Activated CD4-positive, alpha-beta T cell treated with anti-CD3 and anti-CD28 coated beads for 4 hours (primary cell): ENCODE measurements around the gene CGAS.
"Not testable (repeated sequence)": the region's sequence is repeated elsewhere in the genome, so short reads cannot be mapped to it uniquely, and the experiment has no call there.

ENCODE experiments used
- DNase-seq, 2 donors: peaks; one replicate each; pipeline ENCODE4 v3.0.0-alpha.2; 2020

Gene CGAS

DNA sequence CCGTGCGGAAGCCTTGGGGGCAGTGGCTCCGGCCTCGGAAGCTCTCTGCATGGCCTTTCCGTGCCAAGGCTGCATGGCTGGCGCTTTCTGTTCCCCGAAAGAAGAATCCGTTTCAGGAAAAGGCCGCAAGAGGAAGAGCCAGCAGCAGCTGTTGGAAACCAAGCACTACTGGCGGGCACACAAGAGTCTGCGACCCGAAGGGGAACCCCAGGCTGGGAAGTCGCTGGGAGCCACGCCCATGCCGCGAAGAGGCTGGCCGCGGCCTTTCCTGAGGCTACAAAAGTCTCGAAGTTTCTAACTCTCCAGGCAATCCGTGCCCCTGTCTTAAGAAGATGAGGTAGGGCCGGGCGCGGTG, at the start of gene CGAS:
CGAS (minus strand) TSS at position 191 of the 355 bp plus-strand sequence; CDS start at position 75, 116 bp downstream.
- peak; percentile 75 to 76 for DNase-seq

DNA sequence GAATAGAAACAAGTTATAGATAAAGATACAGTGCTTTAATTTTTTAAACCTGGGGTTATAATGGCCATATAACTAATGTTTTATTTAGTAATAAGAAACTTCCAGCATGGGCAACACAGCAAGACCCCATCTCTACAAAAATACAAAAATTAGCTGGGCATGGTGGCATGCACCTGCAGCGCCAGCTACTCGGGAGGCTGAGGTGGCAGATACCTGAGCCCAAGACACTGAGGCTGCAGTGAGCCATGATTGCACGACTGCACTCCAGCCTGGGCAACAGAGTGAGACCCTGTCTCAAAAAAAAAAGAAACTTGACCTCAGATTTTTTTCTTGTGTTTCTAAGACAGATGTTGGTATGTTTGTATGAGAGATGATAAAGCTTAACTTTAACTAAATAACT, 45.8 kb upstream of the CGAS start:
- no peak for DNase-seq

DNA sequence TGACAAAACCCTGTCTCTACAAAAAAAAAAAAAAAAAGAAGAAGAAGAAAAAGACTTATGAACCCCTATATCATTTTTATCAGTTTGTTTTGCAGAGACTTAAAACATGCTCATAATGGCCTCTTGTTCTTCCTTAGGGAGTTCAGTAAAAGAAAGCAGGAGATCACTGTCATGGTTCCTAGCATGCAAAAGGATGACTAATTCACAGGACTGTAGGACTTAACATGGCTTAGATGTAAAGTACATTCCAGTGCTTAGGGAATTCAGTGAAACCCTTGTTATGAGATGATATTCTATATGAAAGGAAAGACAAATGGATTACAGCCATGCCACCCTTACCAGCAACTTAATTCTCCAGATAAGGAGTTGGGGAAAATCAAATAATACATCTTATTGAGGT, 39.3 kb upstream of the CGAS start:
- DNase-seq, result no peak

DNA sequence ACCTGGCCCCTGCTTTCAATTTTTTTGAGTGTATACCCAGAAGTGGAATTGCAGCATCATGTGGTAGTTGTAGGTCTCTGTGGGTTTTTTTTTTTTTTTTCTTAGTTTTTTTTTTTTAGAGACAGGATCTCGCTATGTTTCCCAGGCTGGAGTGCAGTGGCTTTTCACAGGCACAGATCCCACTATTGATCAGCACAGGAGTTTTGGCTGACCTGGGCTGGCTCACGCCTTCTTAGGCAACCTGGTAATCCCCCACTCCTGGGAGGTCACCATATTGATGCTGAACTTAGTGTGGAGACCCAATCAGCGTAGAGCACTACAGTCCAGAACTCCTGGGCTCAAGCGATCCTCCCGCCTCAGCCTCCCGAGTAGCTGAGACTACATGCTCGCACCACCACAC, 35.4 kb upstream of the CGAS start:
- no peak for DNase-seq

DNA sequence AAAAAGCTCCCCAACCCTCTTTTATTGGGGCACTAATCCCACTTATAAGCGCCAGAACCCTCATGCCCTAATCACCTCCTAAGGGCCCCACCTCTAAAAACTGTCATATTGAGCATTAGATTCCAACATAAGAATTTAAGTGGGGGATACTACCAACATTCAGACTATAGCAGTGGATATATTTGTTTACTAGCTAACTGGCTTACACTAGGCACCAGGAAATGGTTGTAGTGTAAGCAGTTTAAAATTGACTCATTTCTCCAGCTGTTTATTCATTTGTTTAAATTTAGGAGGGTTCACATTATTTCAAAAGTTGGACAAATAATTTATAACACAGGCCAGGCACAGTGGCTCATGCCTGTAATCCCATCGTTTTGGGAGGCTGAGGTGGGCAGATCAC, 32.3 kb upstream of the CGAS start:
- DNase-seq, result no peak

DNA sequence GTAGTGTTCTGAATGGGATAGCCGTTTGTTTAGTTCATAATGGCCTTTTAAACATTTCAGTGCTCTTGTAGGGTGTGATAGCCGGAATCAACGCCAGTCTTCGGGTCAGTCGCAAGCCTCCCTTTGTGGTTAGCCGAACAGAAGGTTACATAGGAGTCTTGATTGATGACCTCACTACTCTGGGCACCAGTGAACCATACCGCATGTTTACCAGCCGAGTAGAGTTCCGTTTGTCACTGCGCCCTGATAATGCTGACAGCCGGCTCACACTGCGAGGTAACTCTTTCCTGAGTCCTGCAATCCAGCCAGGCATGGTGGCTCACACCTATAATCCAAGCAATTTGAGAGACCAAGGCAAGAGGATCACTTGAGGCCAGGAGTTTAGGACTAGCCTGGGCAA, 29.9 kb upstream of the CGAS start:
- DNase-seq, result no peak

DNA sequence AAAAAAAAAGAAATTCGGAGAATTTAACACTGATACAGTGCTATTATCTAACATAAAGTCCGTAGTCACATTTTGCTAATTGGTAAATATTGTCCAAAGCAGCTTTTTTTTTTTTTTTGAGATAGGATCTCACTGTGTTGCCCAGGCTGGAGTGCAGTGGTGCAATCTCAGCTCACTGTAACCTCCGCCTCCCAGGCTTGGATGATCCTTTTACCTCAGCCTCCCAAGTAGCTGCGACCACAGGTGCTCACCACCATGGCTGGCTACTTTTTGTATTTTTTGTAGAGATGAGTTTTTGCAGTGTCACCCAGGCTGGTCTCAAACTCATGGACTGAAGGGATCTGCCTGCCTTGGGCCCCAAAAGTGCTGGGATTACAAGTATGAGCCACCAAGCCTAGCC, 25.3 kb upstream of the CGAS start:
- no peak for DNase-seq

DNA sequence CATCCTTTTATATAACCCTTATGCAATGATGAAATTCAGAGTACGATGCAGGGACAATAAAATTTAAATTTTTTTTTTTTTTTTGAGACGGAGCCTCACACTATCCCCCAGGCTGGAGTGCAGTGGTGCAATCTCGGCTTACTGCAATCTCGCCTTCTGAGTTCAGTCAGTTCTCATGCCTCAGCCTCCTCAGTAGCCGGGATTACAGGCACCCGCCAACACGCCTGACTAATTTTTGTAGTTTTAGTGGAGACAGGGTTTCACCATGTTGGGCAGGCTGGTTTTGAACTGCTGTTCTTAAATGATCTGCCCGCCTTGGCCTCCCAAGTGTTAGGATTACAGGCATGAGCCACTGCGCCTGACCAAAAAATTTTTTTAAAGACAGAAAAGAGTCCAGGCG, 24.6 kb upstream of the CGAS start:
- DNase-seq, result no peak

DNA sequence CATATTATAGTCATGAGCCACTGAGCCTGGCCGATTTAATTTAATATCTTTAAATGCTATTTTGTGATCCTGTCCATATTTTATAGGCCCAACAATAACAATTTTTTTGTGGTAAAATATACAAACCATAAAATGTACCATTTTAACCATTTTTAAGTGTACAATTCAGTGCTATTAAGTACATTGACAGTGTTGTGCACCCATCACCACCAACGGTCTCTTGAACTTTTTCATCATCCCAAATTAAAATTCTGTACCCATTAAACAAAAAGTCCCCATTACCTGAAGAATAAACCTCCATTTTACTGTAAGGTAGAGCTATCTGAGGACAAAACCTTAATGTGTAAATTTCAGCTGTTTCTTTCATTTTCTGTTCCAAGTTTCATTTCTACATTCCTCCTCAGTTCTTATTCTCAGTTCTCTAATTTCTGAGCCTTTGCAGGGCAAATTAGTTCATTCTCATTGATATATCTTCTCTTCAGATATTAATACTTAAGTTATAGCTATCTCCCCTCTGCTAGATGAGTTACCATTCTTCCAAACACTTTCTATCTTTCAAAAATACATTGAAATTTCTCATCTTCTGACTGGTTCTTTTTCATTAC, 19.7 kb upstream of the CGAS start:
- no peak for DNase-seq

DNA sequence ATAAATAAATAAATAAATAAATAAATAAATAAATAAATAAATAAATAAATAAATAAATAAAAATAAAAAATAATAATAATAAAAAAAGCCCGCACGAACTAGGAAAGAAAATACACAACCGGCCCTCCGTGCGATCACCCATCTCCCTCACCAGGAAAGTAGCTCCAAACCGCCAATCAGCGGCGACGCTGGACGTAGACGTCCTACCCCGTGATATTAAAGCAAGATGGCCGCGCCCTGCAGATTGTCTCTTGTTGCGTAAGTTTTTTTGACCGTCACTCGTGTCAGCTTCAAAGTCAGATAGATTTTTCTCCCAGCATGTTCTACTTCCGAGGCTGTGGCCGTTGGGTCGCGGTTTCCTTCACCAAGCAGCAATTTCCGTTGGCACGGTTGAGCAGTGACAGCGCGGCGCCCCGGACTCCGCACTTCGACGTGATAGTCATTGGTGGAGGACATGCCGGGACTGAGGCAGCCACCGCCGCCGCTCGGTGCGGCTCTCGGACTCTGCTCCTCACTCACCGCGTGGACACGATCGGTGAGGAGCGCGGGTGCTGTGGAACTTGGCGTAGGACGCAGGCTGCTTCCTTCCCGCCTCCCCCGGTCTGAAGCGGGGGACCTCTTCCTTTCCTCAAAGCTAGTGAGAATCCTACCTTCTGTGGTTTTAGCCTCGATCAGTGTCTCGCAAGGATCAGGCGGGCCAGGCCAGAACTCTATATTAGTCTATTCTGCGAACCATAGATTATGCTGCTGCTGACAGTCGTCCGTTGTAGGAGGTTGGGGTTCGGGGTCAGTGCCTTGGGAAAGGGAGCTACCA, 9.6 kb upstream of the CGAS start, which contains the start of gene MTO1:
MTO1 (plus strand) TSS at position 201 of the 814 bp plus-strand sequence; CDS start at position 319, 118 bp downstream.
- peak; percentile 76 to 79 for DNase-seq

DNA sequence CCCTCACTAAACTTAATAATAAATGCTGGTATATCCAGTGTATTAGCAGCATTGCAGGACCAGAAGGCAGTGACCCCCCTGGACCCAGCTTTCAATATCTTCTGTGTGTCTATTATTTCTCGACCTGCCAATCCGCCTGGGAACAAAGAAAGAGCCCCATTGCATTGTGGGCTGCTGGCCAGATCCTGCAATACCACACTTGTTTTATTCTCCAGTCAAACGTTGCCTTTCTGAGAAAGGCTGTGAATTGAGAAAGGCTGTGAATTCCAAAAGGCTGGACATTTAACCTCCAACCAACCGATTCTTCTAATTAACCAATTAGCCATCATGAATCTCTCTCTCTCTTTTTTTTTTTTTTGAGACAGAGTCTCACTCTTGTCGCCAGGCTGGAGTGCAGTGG, 8.0 kb upstream of the CGAS start:
- no peak for DNase-seq

DNA sequence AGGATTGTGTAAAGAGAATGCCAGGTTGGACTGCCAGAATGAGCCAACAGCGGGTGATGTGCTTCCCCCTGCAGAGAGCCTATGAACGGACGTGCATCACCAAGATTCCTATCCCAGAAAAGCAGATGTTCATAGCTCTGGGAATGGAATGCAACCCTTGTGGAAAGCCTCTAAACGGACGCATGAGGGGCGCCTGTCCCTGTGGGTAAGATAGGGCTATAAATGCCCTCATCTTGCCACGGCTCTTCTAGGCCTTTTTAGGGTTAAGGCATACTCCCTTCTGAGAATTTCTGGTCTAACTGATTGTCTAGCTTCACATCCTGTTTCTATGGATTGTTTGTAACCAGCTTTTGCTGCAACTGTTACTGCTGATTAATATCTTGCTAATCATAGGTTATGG, 7.4 kb upstream of the CGAS start:
- not testable (repeated sequence) for DNase-seq

DNA sequence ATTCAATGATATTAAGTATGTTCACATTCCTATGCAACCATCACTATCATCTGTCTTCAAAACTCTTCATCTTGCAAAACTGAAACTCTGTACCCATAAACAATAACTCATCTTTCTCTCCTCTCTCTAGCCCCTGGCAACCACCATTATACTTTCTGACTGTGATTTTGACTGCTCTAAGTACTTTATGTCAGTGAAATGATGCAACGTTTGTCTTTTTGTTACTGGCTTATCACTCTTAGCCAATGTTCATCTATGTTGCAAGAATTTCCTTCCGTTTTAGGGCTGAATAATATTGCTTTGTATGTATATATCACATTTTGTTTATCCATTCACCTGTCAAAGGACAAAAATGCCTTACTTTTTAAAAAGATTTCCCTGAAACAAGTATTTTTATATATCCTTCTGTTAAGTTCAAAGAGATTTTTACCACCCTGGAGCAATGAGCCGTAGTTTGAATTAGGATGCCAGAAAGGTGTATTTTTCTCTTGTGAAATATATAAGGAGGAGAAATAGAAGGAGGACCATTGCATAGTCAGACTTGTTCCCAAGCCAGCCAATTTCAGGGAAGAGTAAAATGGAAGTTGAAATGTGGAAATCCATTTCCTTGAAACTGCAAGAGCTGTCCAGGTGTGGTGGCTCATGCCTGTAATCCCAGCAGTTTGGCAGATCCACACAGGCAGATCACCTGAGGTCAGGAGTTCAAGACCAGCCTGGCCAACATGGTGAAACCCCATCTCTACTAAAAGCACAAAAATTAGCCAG, 4.0 kb upstream of the CGAS start:
- no peak for DNase-seq

DNA sequence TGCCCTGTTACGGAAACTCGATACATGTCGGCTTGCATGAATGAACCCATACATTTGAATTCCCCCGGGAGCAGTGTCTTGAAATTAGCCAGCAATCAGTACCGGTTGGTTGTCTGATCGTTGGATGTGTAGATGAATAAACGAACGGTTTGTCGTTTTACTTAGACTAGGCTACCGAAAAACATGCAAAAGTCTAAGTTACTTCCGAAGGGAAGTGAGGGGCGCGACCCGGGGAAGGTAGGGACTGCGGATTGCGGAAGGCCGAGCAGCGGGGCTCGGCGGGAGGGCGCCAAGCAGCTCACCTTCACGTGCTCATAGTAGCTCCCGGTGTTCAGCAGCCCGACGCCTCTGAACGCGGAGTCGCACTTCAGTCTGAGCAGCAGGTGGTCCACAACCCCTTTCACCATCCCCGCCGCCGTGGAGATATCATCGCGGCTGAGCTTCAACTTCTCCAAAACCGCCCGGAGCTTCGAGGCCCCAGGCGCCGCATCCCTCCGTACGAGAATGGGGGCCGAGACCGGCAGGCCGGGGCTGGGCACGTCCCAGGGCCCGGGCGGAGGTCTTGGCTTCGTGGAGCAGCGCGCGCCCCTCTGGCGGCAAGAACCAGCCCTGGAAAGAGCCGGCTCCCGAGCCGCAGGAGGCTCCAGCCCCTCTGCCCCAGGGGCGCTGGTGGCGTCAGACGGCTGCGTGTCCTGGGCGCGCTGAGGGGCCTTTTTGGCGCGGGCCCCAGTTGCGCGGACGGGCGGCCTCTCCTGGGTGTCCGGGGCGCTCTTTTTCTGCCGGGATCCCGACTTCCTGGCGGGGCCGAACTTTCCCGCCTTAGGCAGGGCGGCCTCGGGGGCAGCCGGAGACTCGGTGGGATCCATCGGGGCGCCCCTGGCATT, 632 bp downstream of the CGAS start:
- DNase-seq, result peak; percentile 29 to 40

DNA sequence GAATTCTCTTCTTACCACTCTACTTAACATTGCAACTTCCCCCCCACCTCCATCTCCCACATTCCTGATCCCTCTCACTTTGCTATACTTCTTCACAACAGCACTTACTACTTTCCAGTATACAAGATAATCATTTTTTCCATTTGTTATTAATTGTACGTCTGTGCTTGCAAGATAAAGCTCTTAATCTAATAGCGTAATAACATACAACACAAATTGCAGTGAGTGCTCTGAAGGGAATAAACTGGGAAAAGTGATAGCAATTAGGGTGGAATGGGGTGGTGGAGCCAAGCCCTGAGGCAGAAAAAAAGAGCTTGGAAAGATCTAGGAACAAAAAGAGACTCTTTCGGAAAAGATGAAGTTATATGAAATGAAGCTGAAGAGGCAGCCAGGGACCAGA, 8.5 kb downstream of the CGAS start:
- no peak for DNase-seq

DNA sequence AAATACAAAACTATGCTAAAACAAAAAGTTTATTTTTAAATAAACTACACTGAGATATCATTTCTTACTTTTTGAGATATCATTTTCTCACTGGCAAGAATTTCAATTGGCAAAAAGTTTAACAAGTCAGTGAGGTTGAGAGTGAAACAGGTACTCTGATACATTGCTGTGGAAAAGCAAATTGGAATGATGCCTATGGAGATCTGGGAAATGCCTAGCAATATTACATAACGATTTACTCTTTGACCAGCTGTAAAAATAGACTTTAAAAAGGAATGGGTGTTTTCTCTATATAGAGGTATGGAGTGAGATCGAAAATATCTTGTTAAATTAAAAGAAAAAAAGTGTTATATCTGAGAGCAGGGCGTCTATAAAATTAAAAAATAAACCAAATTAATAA, 16.9 kb downstream of the CGAS start:
- no peak for DNase-seq

DNA sequence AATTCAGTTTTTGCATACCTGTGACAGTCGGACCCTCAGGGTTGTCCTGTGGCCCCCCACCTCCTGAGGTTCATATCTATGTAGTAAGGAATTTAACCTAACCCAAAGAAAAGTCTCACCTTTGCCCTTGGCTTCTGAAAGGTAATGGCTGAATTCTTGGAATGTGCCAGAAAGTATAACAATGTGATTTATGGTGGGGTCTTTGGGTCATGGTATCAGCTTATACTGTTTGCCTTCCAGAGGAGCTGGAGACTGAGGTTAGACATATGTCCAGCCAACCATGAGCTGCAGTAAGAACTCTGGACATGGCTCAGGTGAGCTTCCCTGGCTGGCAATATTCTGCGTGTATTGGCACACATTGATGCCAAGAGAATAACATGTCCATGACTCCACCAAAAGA, 30.6 kb downstream of the CGAS start:
- no peak for DNase-seq

DNA sequence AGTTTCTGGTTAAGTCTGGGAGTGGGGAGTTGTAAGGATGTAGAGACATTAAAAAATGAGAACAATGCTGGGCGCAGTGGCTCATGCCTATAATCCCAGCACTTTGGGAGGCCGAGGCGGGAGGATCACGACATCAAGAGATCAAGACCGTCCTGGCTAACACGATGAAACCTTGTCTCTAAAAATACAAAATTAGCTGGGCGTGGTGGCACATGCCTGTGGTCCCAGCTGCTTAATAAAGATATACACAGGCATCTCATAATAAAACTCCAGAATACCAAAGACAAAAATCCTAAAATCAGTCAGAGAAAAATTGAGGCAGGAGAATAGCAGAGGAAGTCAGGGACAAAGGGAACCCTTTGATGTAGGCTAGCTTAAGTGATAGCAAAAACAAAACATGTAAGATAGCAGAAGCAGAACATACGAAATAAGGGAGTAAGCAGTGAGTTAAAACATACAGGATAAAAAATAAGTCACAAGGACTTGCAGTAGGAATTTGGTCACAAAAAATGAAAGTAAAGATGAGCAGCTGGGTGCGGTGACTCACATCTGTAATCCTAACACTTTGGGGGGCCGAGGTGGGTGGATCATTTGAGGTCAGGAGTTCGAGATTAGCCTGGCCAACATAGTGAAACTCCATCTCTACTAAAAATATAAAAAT, 33.9 kb downstream of the CGAS start:
- no peak for DNase-seq

DNA sequence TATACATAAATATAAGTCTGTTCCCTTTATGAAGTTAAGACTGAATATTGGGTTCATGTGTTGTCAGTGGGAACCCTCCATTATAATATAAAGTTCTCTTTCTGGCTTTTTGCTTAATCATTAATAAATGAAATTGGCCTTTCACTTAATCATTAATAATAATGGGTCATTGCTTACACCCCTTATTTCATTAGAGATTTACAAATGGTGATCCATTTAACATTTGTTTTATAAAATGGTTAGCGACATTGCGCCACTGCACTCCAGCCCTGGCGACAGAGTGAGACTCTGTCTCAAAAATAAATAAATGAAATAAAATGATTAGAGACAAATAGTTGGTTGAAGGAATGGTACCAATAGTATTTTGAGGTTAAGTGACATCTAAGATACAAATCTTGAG, 39.0 kb downstream of the CGAS start:
- DNase-seq, result no peak

DNA sequence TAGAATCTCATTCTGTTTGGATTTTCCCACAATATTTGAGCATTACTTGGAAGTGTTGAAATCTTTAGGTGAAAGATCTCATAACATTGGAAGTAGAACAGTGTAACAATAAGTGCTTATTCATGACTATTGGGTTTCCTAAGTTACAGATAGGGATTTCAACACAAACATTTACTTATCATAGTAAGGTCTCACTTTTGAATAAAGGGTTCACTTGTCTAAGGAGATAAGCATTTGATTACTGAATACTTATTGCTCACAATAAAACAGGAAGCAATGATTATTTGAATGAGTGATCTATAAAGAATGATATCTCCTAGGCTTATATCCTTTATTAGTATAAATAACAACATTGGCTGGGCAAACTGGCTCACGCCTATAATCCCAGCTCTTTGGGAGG, 42.7 kb downstream of the CGAS start:
- no peak for DNase-seq

DNA sequence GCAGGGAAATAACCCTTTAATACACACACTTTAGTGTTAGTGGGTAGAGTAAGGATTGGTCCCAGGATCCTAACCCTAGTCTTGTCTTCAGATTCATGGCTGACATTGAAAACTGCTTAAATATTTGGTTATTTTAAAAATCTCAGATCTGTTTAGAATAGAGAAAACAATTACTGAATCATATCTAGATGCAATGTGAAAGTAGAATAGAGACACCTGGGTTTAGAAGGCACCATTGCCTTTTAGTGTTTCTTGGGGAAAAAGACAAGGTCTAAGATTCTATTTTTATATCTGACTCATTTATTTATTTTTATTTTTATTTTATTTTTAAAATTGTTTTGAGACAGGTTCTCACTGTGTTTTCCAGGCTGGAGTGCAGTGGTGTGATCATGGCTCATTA, 51.4 kb downstream of the CGAS start:
- no peak for DNase-seq

DNA sequence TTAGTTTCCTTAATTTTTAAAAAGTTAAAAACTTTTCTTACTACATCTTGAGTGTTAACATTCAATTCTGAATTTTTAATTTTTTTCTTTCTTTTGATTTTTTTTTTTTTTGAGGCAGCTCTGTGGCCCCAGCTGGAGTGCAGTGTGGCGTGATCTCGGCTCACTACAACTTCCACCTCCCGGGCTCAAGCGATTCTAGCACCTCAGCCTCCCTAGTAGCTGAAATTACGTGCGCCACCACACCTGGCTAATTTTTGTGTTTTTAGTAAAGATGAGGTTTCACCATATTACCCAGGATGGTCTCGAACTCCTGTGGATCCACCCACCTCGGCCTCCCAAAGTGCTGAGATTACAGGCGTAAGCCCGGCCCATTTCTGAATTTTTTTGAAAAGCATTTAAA, 56.2 kb downstream of the CGAS start:
- no peak for DNase-seq
